ENCODE measurements around the gene CCDC81. TPM values are rescaled to one million over a fixed set of nuclear protein-coding genes. Genes with fewer than 3 reads are reported as not detected.

The CCDC81 gene
- total and polyA plus RNA-seq, 9 of the 15 experiments (the other 6 are each of a cell fraction or from before 2014, with no cell fraction given) = 0.16 to 1.0 (median 0.41) TPM

GRCh38 chr11:86363424-86363823 lies 11.3 kb upstream of the CCDC81 start:
- Histone ChIP-seq H3K4me3 (no peak overlapping the region), H3K27ac (ENCODE audit: extremely low read depth, low read depth, low read length) (no peak overlapping the region), H3K79me2 (ENCODE audit: control insufficient read depth, insufficient read depth, low read length) (no peaks in the 10 kb centered on the region), H2AFZ (ENCODE audit: low read depth, low read length) (no peak overlapping the region), H3K4me2 (ENCODE audit: insufficient read depth, low read length) (no peak overlapping the region), H3K4me1 (replicated peaks in 1 of 2; ENCODE audit: control insufficient read depth in 2 of 2, insufficient read depth in 2 of 2, low read length in 2 of 2) (no peaks in the 10 kb centered on the region; a peak in 1 of 5 replicates), H3K9me3 (replicated peaks; ENCODE audit: control insufficient read depth, insufficient read depth, low read depth, low read length) (no peaks in the 10 kb centered on the region), H4K20me1 (replicated peaks; ENCODE audit: control insufficient read depth, insufficient read depth, low read length) (no peaks in the 10 kb centered on the region), H3K27me3 (ENCODE audit: control insufficient read depth in 2 of 2, insufficient read depth in 2 of 2, low read length in 2 of 2) (no peaks in the 10 kb centered on the region), H3K36me3 (ENCODE audit: control insufficient read depth, insufficient read depth, low read length) (no peaks in the 10 kb centered on the region), H3K9me1 (ENCODE audit: control insufficient read depth, insufficient read depth, low read length) (no peaks in the 10 kb centered on the region), H3K9ac (ENCODE audit: insufficient read depth in 1 of 2, low read depth in 2 of 2, low read length in 2 of 2) (no peak overlapping the region)
- TF ChIP-seq PTBP1 (IDR thresholded peaks at IDR 0.05; ENCODE audit: low read depth, low read length) (no peak), AFF1 (IDR thresholded peaks at IDR 0.05; ENCODE audit: low read depth in 1 of 2, partially characterized antibody in 2 of 2) (peak in 1 of 2 experiments; percentile 98)
- CTCF ChIA-PET (ENCODE audit: low intra/inter-chr PET ratio) = no interaction called here
- WGBS (ENCODE audit: insufficient coverage, low coverage, missing lambda C conversion rate) = 4% methylated on average over 1 of the region's 1 CpG
- intact Hi-C loops (cut with micrococcal nuclease) (no loop called here), in situ Hi-C loops (cut with MboI) (no loop called here)
- POLR2A ChIA-PET = interaction anchor here (0.8 kb wide), 1 partner anchor 75 kb away, joined by 3 read pairs; no protein-coding TSS in a partner anchor
- BruUV-seq (replicated peaks) = no TSS peak
- FAIRE-seq (no peak), DNase-seq (ENCODE audit: extremely low read depth in 1 of 4, low spot score in 3 of 4) (no peak), ATAC-seq (no peak)
